IPS-15b (cell line): ENCODE results near the gene INTS2.
"Not testable (repeated sequence)": the region's sequence is repeated elsewhere in the genome, so short reads cannot be mapped to it uniquely, and the experiment has no call there.

Experiments used
- H3K27me3 ChIP-seq: one replicate; pipeline ENCODE4 v1.6.1; 2013; ENCODE audit warnings: low read length; ENCODE audit not compliant: control insufficient read depth, insufficient read depth
- H3K36me3 ChIP-seq: one replicate; pipeline ENCODE4 v1.6.1; 2013; ENCODE audit warnings: low read length; ENCODE audit not compliant: control insufficient read depth, insufficient read depth
- H3K4me1 ChIP-seq: one replicate; pipeline ENCODE4 v1.6.1; 2013; ENCODE audit warnings: mild to moderate bottlenecking, low read length; ENCODE audit not compliant: control insufficient read depth, insufficient read depth
- H3K4me3 ChIP-seq: one replicate; pipeline ENCODE4 v1.5.1; 2013; ENCODE audit warnings: low read depth, low read length
- H3K9ac ChIP-seq: one replicate; pipeline ENCODE4 v1.6.1; 2013; ENCODE audit warnings: low read depth, mild to moderate bottlenecking, low read length
- H3K9me3 ChIP-seq: one replicate; pipeline ENCODE4 v1.6.1; 2013; ENCODE audit warnings: mild to moderate bottlenecking, low read length; ENCODE audit not compliant: control insufficient read depth, insufficient read depth

Gene INTS2

DNA sequence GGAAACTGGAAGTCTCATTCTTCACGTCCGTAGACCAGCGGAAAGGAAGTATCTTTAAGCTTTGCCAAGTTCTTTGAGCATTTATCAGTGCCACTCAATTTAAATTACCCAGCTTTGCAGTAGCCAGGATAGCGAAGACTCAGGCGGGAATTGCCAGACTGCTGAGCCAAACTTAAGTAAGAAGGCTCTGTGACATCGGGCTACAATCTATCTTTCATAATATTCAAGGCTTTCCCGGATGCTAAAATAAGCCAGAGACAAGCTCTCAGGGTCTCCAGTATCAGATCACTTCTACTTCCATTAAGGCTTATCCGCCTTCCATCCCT, 64.0 kb downstream of the INTS2 start:
- H3K27me3 ChIP-seq: no peaks in the 10 kb centered on the region
- H3K9ac ChIP-seq: peak overlapping the region; percentile 61
- H3K9me3 ChIP-seq: no peaks in the 10 kb centered on the region
- peaks cover 3% of the 10 kb centered on the region for H3K36me3 ChIP-seq
- H3K4me3 ChIP-seq: peak overlapping the region; percentile 73
- H3K4me1 ChIP-seq: peaks cover 9% of the 10 kb centered on the region

DNA sequence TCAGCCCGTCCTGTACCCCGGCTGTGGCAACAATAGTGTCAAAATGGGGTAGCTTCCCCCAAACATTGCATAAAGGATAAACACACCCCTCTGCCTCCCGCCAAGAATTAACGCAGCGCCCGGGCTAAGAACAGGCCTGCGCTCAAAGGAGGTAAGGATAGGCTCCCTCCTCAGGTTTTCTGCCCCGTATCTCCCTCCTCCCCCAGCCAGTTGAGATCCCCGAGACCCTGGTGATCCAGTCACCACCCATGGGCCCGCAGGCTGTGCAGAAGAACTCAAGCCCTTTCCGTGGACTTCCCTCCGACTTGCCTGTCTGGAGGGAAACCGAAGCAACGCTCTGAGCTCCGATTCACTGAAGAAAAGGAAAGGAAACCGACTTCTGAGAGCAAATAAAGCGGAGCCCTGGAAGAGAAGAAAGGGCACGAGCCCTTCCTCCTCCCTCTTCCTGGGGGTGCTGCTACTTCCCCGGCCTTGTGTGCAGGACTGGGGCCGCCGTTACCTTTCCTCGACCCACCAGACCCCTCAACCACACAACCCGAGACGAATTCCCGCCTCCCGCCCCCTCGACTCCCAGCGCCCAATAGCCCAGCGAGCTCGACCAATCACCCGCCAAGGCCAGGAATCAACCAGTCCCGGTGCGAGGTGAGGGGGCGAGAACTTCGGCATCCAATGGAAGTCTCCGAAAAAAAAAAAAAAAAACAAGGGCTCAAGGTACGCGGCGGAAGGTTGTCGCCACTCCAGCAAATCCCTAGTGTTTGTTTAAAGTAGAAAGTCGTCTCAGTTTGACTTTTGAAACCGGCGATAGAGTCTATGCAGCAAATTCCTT, 64.6 kb downstream of the INTS2 start, which contains the start of gene BRIP1:
Gene BRIP1, minus strand, starts transcription at position 554 of the 826 bp plus-strand sequence. CDS start 1,989 bp downstream, outside the sequence.
- no peaks in the 10 kb centered on the region for H3K27me3 ChIP-seq
- peaks cover 3% of the 10 kb centered on the region for H3K36me3 ChIP-seq
- no peaks in the 10 kb centered on the region for H3K9me3 ChIP-seq
- peak within 1 kb of the TSS; percentile 73 for H3K4me3 ChIP-seq
- H3K9ac ChIP-seq: peak within 1 kb of the TSS; percentile 95
- peaks cover 9% of the 10 kb centered on the region for H3K4me1 ChIP-seq

- H3K9ac ChIP-seq: peak overlapping the region; percentile 95
- no peaks in the 10 kb centered on the region for H3K9me3 ChIP-seq
- peaks cover 3% of the 10 kb centered on the region for H3K36me3 ChIP-seq
- H3K27me3 ChIP-seq: no peaks in the 10 kb centered on the region
- H3K4me3 ChIP-seq: peak overlapping the region; percentile 73
- H3K4me1 ChIP-seq: peaks cover 9% of the 10 kb centered on the region
Observed at GRCh38 chr17:61862105-61862574, 65.6 kb downstream of the INTS2 start.

GRCh38 chr17:61860397-61860796, 67.4 kb downstream of the INTS2 start:
- H3K9ac ChIP-seq, H3K4me3 ChIP-seq, H3K9me3 ChIP-seq, H3K4me1 ChIP-seq, H3K36me3 ChIP-seq, H3K27me3 ChIP-seq: not testable (repeated sequence)

- Histone ChIP-seq H3K9ac (no peak overlapping the region), H3K4me3 (no peak overlapping the region), H3K9me3 (no peaks in the 10 kb centered on the region), H3K27me3 (no peaks in the 10 kb centered on the region), H3K4me1 (no peaks in the 10 kb centered on the region), H3K36me3 (peaks cover 3% of the 10 kb centered on the region)
Observed at GRCh38 chr17:61856035-61856434, 71.7 kb downstream of the INTS2 start.

- H3K9me3 ChIP-seq: no peaks in the 10 kb centered on the region
- no peak overlapping the region for H3K4me3 ChIP-seq
- H3K36me3 ChIP-seq: no peaks in the 10 kb centered on the region
- no peak overlapping the region for H3K9ac ChIP-seq
- no peaks in the 10 kb centered on the region for H3K27me3 ChIP-seq
- no peaks in the 10 kb centered on the region for H3K4me1 ChIP-seq
Observed at GRCh38 chr17:61852857-61853256, 74.9 kb downstream of the INTS2 start.

- Histone ChIP-seq H3K9me3 (no peaks in the 10 kb centered on the region), H3K36me3 (peaks cover 2% of the 10 kb centered on the region), H3K4me1 (no peaks in the 10 kb centered on the region), H3K9ac (no peak overlapping the region), H3K4me3 (no peak overlapping the region), H3K27me3 (no peaks in the 10 kb centered on the region)
Observed at GRCh38 chr17:61849674-61850073, 78.1 kb downstream of the INTS2 start.

- Histone ChIP-seq H3K9ac (no peak overlapping the region), H3K4me3 (no peak overlapping the region), H3K36me3 (peaks cover 5% of the 10 kb centered on the region), H3K4me1 (no peaks in the 10 kb centered on the region), H3K9me3 (no peaks in the 10 kb centered on the region), H3K27me3 (no peaks in the 10 kb centered on the region)
Observed at GRCh38 chr17:61848896-61849295, 78.9 kb downstream of the INTS2 start.

- Histone ChIP-seq H3K36me3 (peaks cover 7% of the 10 kb centered on the region), H3K9ac (no peak overlapping the region), H3K27me3 (no peaks in the 10 kb centered on the region), H3K4me3 (no peak overlapping the region), H3K9me3 (no peaks in the 10 kb centered on the region), H3K4me1 (no peaks in the 10 kb centered on the region)
Observed at GRCh38 chr17:61848247-61848646, 79.5 kb downstream of the INTS2 start.

DNA sequence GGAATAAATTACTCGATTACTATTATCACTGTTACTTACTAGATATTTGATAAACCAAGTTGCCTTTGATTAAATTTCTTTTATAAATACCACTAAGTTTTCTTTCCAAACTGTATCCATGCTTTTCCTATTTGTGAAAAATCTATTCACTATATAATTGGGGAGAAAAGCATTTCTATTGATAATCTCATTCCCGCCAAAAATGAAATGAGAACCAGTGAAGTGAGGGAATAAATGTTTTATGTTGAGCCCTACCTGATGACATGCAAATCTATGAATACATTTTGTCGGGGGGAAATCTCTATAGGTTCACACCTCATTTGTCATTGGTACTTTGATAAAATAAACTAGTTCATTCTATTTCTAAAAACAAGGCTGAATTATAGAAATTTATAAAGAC, 80.1 kb downstream of the INTS2 start:
- Histone ChIP-seq H3K9ac (no peak overlapping the region), H3K36me3 (peaks cover 7% of the 10 kb centered on the region), H3K27me3 (no peaks in the 10 kb centered on the region), H3K4me1 (no peaks in the 10 kb centered on the region), H3K9me3 (no peaks in the 10 kb centered on the region), H3K4me3 (no peak overlapping the region)

DNA sequence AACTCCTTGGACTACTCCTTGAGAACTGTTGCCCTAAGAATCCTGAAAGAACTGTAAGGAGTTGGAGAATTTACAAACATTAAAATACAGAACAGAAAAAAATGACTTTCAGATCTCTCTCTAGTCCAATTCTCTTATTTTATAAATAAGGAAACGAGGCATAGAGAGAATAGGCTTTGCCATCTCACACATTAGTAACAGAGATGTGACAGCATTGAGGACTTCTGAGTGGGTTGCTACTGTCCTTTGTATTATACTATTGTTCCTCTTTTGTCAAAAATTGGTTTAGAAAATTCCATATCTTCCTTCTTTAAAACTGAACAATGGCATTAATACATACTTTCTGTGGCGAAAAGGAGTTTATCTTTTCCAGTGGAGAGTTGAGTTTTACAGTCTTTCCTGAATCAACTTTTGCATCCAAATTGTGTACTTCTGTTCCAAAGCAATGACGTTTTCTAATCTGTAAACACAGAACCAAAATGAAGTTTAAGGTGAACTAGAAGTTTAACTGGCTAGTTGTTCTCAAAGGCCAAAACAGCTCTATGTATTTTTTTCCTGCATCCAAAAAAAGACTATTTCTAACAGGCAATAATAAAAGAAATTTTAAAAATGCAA, 80.9 kb downstream of the INTS2 start:
- H3K4me3 ChIP-seq: no peak overlapping the region
- no peaks in the 10 kb centered on the region for H3K27me3 ChIP-seq
- H3K9ac ChIP-seq: no peak overlapping the region
- peaks cover 9% of the 10 kb centered on the region for H3K36me3 ChIP-seq
- no peaks in the 10 kb centered on the region for H3K9me3 ChIP-seq
- no peaks in the 10 kb centered on the region for H3K4me1 ChIP-seq

- Histone ChIP-seq H3K4me1 (no peaks in the 10 kb centered on the region), H3K36me3 (peaks cover 12% of the 10 kb centered on the region), H3K27me3 (no peaks in the 10 kb centered on the region), H3K9me3 (no peaks in the 10 kb centered on the region), H3K4me3 (no peak overlapping the region), H3K9ac (no peak overlapping the region)
Observed at GRCh38 chr17:61846088-61846487, 81.7 kb downstream of the INTS2 start.
